ENCODE measurements around the gene HAUS1. TPM values are rescaled to one million over a fixed set of nuclear protein-coding genes. Genes with fewer than 3 reads are reported as not detected.

HAUS1 gene
- total RNA-seq, 1 donor = 37.1 TPM

DNA sequence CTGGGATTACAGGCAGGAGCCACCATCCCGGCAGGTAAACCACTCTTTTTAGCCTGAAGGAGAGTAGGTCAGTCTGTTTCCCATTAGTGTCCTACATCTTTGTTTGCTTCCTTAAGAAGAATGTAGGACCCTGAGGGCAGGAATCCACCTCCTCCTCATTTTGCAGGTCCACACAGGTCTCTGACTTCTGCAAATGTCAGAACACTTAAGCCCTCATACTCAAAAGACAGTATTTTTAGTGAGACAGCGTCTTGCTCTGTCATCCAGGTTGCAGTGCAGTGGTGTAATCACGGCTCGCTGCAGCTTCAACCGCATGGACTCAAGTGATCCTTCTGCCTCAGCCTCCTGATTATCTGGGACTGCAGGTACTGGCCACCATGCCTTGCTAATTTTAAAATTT lies 41.4 kb upstream of the HAUS1 start:
- TF ChIP-seq, protein P1, sequence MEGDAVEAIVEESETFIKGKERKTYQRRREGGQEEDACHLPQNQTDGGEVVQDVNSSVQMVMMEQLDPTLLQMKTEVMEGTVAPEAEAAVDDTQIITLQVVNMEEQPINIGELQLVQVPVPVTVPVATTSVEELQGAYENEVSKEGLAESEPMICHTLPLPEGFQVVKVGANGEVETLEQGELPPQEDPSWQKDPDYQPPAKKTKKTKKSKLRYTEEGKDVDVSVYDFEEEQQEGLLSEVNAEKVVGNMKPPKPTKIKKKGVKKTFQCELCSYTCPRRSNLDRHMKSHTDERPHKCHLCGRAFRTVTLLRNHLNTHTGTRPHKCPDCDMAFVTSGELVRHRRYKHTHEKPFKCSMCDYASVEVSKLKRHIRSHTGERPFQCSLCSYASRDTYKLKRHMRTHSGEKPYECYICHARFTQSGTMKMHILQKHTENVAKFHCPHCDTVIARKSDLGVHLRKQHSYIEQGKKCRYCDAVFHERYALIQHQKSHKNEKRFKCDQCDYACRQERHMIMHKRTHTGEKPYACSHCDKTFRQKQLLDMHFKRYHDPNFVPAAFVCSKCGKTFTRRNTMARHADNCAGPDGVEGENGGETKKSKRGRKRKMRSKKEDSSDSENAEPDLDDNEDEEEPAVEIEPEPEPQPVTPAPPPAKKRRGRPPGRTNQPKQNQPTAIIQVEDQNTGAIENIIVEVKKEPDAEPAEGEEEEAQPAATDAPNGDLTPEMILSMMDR (IDR thresholded peaks at IDR 0.05; ENCODE audit: insufficient read depth, low read depth, low read length) = no peak
- DNase-seq (ENCODE audit: low read depth) = no peak
- no peak overlapping the region for H3K4me3 ChIP-seq (ENCODE audit: low read depth, low read length)

DNA sequence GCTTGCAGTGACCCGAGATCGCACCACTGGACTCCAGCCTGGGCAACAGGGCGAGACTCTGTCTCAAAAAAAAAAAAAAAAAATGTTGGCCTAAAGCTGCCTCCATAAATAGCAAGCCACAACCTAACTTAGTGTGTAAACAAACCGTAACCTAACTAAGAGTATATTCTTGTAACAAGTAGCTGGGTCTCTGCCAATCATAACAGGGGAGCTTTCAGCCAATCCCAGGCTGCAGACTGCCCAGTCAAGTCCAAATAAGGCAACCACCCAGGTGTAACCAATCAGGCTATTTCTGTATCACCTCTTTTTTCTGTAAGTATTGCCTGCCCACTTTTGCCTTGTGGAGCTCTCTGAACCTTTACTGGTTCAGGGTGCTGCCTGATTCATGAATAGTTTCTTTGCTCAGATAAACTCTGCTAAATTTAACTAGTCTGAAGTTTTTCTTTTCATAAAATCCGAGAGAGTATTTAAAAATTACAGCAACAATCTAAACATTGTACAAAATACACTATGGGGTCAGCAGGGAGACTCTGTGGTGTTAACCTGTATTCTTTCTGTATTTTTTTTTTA lies 36.7 kb upstream of the HAUS1 start:
- peak; percentile 37 for DNase-seq (ENCODE audit: low read depth)
- H3K4me3 ChIP-seq (ENCODE audit: low read depth, low read length) = no peak overlapping the region
- TF ChIP-seq, protein P1 (IDR thresholded peaks at IDR 0.05; ENCODE audit: insufficient read depth, low read depth, low read length) = no peak

DNA sequence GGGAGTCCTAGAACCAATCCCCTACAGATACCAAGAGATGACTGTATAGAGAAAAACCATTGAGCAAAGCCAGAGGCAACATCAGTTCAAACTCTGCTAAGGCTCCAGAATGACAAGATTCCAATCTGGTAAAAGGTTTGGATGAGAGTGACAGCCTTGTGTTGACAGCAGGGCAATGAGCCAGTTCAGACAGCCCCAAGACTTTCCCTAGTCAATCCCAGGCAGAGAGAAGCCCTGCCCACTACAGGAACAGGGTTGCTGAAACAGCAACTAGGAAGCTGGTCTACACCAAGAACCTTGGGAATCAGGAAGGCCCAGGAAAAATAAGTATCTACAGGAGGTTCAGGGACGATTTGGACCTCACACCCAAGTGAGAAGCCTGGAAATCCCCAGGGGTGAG lies 35.4 kb upstream of the HAUS1 start:
- DNase-seq (ENCODE audit: low read depth) = no peak
- TF ChIP-seq, protein P1 (IDR thresholded peaks at IDR 0.05; ENCODE audit: insufficient read depth, low read depth, low read length) = no peak
- no peak overlapping the region for H3K4me3 ChIP-seq (ENCODE audit: low read depth, low read length)

DNA sequence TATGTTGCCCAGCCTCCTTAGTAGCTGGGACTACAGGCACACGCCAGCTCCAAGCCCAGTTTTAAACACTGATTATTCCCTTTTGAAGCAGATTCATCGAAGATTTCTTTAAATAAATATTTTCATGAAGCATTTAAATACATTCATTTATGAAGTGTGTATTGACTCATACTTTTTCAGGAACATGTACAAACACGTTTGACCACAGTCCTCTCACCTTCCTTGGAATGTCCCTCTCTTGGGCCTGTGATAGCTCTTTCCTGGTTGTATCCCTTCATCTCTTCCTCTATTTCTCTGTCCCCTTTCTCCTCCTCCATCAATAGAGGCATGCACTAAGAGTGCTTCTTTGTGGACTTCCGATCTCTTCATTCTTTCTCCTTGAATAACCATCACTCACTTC lies 34.7 kb upstream of the HAUS1 start:
- no peak for DNase-seq (ENCODE audit: low read depth)
- H3K4me3 ChIP-seq (ENCODE audit: low read depth, low read length) = no peak overlapping the region
- TF ChIP-seq, protein P1 (IDR thresholded peaks at IDR 0.05; ENCODE audit: insufficient read depth, low read depth, low read length) = no peak

DNA sequence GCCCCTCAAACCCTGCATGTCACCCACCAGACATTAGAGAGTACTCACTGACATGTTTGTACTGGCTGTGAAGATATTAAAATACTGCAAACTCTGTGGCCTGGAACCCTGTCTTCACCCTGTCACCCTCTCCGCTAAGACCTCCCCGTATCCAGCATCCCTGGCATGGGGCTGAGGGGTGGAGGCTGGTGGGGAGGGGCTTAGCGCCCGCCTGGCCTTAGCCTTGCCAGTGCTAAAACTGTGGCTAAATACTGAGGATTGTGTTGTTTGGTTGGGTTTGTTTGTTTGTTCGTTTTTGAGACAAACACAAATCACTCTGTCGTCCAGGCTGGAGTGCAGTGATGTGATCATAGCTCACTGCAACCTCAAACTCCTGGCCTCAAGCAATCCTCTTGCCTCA lies 34.0 kb upstream of the HAUS1 start:
- no peak overlapping the region for H3K4me3 ChIP-seq (ENCODE audit: low read depth, low read length)
- TF ChIP-seq, protein P1 (IDR thresholded peaks at IDR 0.05; ENCODE audit: insufficient read depth, low read depth, low read length) = no peak
- DNase-seq (ENCODE audit: low read depth) = no peak

DNA sequence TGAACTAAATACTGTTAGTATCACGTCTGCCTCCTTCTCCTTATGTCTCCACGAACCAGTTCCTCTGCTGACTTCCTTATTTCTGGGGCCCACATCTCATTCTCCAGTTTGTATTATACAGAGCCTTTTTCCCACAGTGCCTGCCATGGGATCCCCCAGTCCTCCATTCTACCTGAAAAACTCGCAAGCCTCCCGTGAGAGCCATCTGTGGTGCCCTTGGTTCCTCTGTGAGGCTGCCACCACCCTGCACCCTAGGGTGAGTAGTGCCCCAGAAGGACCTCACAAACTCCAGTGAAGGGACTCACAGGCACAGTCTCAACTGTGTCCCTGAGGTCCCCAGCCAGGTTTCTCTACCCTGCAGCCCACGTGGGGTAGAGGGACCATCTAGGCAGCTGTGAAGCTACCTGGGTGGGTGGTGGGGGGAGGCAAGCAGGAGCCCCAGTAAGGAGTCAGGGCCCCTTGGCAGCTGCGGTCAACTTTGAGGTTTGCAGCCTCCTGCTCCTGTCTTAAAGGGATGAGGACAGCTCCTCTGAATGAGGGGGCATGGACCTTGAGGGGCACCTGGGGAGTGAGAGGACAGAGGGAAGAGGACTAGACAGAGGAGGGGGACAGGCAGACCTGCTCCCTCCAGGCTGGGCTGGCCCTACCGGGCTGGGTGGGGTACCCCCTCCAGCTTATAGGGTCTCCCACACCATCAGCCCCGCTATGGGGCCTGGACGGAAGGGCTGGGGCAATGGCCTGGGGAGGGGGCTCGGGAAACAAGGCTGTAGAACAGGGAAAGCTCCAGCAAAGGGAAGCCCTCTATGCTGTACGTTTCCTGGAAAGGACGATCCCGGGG lies 33.2 kb upstream of the HAUS1 start:
- H3K4me3 ChIP-seq (ENCODE audit: low read depth, low read length) = peak overlapping the region; percentile 74
- DNase-seq (ENCODE audit: low read depth) = no peak
- TF ChIP-seq, protein P1 (IDR thresholded peaks at IDR 0.05; ENCODE audit: insufficient read depth, low read depth, low read length) = no peak

All from fibroblast of villous mesenchyme (primary cell).